Measurements from ENCODE around the gene GMPR.
"Not testable (repeated sequence)": the region's sequence is repeated elsewhere in the genome, so short reads cannot be mapped to it uniquely, and the experiment has no call there.

The GMPR gene

DNA sequence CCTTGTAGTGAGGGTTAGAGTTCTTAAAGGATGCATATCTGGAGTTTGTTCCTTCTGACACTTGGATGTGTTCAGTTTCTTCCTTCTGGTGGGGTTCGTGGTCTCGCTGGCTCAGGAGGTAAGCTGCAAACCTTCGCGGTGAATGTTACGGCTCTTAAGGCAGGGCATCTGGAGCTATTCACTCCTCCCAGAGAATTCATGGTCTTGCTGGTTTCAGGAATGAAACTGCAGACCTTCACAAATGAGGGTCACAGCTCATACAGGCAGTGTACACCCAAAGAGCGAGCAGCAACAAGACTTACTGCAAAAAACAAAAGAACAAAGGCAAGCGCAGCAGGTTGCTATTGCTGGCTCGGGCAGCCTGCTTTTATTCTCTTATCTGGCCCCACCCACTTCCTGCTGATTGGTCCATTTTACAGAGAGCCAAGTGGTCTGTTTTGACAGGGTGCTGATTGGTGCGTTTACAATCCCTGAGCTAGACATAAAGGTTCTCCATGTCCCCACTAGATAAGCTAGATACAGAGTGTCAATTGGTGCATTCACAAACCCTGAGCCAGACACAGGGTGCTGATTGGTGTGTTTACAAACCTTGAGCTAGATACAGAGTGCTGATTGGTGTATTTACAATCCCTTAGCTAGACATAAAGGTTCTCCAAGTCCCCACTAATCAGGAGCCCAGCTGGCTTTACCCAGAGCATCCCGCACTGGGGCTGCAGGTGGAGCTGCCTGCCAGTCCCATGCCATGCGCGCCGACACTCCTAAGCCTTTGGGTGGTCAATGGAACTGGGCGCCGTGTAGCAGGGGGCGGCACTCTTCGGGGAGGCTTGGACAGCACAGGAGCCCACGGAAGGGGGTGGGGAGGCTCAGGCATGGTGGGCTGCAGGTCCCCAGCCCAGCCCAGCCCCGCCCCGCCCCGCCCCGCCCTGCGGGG lies 12.0 kb upstream of the GMPR start:
- DNase-seq: not testable (repeated sequence)

DNA sequence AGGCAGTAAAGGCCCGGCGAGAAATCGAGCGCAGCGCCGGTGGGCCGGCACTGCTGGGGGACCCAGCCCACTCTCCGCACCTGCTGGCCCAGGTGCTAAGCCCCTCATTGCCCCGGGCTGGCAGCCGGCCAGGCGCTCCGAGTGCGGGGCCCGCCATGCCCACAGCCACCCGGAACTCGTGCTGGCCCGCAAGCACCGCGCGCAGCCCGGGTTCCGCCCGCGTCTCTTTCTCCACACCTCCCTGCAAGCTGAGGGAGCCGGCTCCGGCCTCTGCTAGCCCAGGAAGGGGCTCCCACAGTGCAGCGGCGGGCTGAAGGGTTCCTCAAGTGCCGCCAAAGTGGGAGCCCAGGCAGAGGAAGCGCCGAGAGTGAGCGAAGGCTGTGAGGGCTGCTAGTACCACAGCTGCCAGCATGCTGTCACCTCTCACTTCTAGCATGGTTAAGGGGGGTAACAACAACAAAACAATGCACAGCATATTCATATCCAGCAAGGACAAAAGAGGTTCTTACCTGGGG lies 11.3 kb upstream of the GMPR start:
- DNase-seq: no peak

GRCh38 chr6:16227605-16228004 lies 10.8 kb upstream of the GMPR start:
- DNase-seq: no peak

- no peak for DNase-seq
Measured at GRCh38 chr6:16228043-16228442, 10.3 kb upstream of the GMPR start.

DNA sequence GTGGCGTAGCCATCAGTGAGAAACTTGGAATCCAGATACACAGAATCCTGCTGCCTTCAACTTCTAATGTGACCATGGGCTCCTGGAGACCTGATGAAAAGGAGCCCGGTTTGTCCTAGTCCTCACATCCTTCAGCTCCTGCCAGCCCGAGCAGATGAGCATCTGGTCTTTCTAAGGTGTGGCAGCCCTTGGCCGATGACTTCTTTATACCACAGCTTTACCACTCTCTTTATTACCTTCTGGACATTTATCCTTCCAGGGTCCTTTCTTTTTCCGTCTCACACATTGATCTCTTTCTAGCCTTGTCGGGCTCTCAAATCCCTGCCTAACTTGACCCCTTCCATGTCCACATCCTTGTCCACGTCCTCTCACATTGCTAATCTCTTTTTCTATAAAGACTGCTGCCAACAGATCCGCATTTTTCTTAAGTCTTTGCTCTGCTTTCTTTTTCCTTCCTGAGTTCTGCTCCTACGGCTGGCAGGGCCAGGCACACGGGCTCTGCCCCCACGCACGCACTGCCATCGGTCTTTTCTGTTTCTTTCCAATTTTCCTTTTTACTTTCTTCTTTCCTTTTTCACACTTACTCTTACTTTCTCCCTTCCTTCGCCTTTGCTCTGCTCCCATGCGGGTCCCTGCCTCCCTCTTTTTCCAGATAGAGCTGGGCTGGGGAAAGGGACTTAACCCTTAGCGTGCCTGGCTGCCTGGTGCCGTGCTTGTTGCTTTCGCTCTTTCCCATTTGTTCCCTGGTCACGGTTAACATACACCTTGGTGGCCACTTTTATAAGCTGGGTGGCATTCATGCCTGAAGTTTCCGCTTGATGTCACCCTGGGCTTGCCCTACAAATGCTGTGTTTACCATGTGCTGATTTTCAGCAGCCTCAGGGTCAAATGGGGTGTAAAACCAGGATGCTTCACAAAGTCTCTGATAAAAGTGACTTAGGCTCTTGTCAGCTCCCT lies 9.4 kb upstream of the GMPR start:
- no peak for DNase-seq

GRCh38 chr6:16229700-16230099 lies 8.7 kb upstream of the GMPR start:
- no peak for DNase-seq

DNA sequence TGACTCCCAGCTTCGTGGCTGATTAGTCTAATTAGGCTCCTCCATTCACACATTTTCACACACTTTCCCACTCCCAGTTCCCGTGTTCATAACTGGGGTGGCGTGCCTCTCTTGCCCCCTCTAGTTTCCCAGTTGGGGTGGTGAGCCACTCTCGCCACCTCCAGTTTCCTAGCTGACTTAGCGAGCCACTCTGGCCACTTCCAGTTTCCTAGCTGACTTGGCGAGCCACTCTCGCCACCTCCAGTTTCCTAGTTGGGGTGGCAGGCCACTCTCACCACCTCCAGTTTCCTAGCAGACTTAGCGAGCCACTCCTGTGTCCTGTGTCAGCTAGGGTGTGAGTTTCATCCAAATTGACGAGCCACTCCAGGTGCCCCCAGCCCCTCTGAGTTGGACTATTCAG lies 7.4 kb upstream of the GMPR start:
- no peak for DNase-seq

- no peak for DNase-seq
Measured at GRCh38 chr6:16232086-16232485, 6.3 kb upstream of the GMPR start.

- no peak for DNase-seq
Measured at GRCh38 chr6:16236009-16236501, 2.3 kb upstream of the GMPR start.

- no peak for DNase-seq
Measured at GRCh38 chr6:16236631-16237199, 1.7 kb upstream of the GMPR start.

- DNase-seq: no peak
Measured at GRCh38 chr6:16237242-16237641, 1.1 kb upstream of the GMPR start.

DNA sequence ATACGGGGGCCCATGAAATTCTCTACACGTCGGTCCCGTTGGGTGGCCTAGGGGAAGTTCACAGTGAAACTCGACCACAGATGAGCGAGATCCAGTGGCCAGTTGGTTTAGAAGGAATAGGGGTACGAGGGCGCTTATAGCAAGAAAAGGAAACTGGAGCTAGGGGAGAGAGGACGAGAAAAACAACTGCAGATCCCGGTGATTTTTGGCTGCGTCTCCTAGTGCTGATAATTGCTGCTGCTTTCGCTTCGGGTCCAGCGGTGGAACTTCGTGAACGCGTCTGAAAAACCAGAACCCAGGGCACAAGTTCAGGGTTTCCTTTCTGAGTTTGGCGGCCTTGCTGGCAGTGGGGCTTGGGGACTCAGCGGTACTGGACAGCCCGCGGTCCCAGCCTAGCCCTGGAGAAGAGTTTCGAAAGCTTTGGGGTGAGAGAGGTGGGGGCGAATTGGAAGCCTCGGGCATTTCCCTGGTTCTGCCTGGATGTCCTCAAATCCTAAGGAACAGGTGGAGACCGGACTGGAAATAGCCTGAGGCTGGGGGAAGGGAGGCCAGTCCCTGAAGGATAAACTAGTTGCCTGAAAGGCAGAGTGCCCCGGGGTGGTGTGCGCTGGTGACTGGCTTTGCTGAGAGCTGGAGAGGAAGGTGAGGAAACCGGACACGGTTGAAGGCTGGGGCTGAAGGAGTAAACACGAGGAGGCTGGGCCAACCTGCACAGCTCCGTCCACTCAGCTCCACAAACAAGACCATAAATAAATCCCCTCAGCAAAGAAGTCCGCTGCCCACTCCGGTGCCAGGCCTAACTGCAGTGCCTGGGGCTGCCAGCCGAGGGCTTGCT lies 793 bp downstream of the GMPR start:
- peak; percentile 84 for DNase-seq

GRCh38 chr6:16239798-16240123 lies 1.4 kb downstream of the GMPR start:
- DNase-seq: no peak

- DNase-seq: no peak
Measured at GRCh38 chr6:16240589-16241320, 2.4 kb downstream of the GMPR start.

DNA sequence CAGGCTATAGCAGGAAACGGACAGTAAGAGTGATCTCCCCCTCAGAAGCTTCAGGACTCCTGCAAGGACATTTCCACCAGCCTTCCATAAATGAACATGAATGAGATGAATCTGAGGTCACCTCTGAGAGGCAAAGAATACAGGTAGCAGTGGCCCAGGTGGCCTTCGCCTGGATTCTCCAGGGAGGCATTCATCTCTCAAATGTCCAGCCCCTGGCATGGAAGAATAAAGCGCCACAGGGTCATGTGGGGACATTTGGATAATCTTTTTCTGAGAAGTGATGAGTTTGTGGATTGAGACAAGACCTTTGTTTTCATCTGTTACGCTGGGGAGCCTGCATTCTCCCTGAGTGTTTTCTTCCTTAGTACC lies 2.9 kb downstream of the GMPR start:
- DNase-seq: no peak

DNA sequence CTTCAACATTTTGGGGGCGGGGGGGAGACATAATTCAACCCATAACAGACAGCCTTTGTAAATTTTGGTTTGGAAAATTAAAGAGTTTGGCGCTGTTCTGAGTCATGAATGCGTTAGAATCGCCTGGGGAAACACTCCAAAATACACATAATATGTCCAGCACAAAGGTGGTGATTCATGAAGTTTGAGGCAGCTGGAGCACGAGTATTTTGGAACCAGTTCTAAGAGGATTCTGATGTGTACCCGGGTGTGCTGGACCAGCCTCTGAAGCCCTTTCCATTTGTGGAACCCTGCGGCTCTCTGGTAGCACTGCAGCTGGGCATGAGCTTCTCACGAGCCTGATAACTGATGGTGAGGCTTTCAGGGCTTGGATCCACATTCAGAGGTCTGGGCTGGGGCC lies 4.7 kb downstream of the GMPR start:
- no peak for DNase-seq

- no peak for DNase-seq
Measured at GRCh38 chr6:16243664-16244063, 5.3 kb downstream of the GMPR start.

DNA sequence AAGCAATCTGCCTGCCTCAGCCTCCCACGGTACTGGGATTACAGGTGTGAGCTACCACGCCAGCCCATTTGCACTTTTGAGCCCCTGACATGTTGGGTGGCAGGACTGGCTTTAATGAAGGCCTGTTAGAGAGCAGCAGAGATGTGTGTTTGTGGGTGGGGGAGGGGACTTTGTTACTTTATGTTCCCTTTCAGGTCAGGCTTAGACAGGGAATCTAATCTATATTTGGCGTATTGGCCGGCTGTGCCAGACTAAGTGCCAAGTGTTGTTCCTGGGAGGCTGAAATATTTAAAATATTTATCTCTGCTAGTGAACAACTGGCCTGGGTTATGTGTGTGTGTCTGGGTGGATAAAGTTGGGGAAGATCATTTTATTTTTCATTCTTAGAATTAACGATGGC lies 6.1 kb downstream of the GMPR start:
- no peak for DNase-seq

DNA sequence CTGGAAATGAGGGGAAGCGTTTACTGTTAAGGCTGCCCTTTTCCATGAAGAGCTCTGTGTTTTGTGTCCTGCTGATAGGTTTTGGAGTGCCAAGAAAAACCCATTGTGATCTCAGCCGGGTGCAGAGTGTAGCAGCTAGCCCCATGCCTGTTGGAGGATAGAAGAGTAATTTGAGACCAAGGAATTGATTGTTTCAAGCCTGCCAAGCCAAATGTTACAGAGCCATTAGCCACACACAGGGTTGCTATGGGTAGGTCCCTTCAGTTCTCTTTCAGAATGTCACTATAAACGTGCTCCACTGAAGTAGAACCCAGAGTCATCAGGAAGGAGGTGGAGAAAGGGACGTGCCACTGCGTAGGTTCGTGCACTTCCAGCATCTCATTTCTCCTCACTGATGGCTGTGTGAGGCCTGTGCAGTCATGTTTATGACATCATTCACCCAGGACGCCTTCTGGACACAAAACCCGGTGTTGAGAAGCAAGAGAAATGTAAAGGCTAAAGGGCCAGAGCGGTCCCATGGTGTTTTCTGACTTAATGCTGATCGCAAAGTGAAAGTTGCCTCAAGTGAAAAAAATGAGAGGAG lies 6.6 kb downstream of the GMPR start:
- DNase-seq: no peak

DNA sequence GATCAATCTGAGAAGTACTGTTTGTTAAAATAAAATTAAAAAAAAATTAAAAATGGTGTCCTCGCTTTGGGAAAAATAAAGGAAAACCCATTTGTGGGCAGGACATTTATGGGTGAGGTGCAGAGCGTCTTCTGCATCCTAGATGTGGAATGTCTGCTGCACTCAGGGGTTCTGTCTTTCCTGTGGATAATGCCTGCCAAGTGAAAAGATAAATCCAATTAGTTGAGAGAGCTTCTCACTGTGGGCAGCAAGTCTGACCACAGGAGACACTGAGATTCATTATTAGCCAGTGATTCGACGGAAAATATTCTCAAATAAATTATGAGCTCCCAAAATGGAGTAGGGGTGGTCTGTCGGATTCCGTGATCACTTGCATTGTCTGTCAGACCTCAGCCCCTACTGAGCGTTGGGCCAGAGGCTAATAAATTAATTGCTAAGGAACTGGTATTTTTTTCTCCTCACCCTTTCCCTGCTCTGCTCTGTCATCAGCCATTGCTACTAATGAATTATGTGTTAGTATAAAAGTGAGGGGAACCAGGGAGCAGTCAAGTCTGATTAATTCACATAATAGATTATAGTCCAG lies 10.0 kb downstream of the GMPR start:
- DNase-seq: no peak

DNA sequence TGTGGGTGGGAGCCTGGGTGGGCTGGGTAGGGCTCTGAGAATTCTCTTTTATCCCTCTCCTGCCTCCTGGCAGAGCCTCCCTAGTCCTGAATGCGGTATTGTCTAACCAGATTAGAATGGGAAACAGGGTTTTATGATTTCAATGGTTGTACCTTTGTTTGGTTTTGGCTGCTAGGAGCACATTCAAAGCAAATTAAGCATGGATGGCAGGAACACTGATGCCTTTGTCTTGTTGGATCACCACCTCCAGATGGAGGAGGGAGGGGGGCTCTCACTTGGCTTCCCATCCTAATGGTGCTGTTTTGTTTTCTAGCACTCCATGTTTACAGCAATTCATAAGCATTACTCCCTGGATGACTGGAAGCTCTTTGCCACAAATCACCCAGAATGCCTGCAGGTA lies 11.6 kb downstream of the GMPR start:
- peak; percentile 86 for DNase-seq
